ELF-1 (cell line): ENCODE data around the gene WDFY4.

Source experiments
- DNase-seq: peaks from one replicate; pipeline ENCODE4 v3.0.0-alpha.2; 2016; ENCODE audit warnings: low read depth, low spot score

WDFY4 gene

GRCh38 chr10:48792121-48792520, 107.4 kb downstream of the WDFY4 start:
- no peak for DNase-seq

DNA sequence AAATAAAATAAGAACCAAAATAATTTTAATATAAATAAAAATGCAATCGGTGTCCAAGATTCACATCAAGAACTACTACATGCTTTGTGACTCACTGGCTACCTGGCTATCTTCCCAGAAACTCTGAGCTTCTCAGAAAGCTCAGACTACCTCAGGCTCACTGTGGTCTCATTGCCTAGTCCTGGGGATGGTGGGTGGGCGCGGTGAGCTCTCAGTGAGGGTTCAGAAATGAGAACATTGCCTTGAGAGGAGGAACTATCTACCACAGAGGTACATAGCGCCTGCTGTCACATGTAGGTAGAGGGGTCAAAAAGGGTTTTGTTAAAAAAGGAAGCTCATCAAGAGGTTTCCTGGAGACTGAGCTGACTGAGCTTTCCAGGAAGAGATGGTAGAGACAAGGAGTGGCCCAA, 108.0 kb downstream of the WDFY4 start:
- DNase-seq, result no peak

DNA sequence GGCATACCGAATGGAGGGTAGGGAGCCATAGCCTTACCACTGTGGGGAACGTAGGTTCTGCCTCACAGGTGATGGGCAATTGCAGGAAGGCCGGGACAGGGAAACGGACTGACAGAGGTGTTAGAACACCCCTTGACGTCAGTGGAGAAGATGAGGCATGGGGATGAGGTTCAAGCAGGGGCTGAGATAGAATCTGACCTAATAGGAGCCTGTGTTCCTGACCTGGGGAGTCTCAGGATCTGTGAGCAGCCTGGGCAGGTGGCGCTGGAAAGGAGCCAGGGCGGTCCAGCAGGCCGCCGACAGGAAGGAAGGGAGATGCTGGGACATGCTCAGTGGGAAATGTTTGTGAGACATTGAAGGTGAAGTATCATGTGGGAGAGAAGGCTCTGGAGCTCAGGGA, 109.4 kb downstream of the WDFY4 start:
- DNase-seq, result no peak

- no peak for DNase-seq
These were observed 112.1 kb downstream of the WDFY4 start for GRCh38 chr10:48796713-48797245.

DNA sequence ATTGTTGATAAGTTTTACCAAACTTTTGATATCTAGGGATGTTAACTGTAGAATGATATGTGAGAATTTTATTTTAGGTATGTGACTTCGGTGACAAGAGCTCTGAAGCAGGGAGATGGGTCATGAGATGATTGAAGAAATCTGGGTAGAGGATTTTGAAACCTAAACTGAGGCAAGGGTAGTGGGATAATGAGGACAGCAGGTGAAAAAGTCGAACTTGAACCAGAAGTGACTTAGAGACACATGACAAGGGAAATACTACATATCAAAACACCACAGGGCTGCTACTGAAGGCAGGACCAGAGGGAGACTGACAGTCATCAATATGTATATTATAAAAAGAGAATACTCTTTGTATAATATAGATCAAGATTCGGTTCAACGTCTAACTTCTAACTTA, 113.2 kb downstream of the WDFY4 start:
- DNase-seq, result no peak

- no peak for DNase-seq
These were observed 114.0 kb downstream of the WDFY4 start for GRCh38 chr10:48798481-48799254.

GRCh38 chr10:48799341-48800006, 114.8 kb downstream of the WDFY4 start:
- no peak for DNase-seq

GRCh38 chr10:48800007-48800675, 115.5 kb downstream of the WDFY4 start:
- no peak for DNase-seq

DNA sequence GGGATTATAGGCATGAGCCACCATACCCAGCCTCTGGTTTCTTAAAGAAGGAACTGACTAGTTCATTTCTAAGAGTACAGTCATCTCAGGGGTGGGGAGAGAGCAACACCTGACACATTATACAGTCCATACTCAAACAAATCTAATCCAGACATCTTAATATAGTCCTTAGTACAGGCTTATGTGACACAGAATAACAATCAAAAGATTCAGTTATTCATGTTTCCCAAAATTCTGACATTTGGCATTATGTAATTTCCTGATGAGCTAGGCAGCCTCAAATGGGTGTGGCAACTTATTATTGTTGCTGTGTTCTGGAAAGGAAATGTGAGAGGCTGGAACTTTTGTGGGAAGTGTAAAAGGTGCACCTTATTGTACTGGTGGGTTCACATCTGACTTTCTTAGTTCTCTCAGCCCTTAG, 116.3 kb downstream of the WDFY4 start:
- no peak for DNase-seq

DNA sequence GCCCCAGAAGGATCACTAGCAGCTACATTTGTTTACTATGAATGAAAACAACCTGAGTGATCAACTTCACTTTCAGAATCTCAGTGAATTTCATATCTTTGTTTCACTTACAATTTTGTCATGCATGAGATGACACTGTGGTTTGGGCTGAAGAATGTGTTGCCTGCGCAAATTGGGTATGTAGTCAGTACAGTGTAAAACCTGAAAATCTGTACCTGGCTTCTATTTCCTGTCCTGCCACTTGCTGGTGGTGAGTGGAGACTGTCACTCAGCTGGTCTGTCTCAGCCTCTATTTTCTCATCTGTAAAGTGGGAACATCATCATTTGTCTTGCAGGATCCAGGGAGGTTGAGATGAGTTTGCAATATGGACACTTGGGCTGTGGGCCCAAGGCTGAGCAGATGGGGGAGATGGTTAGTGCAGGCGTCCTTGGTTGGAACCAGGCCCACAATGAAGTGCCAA, 118.0 kb downstream of the WDFY4 start:
- DNase-seq, result no peak

- DNase-seq, result peak; percentile 20
These were observed 119.3 kb downstream of the WDFY4 start for GRCh38 chr10:48803801-48804584.

DNA sequence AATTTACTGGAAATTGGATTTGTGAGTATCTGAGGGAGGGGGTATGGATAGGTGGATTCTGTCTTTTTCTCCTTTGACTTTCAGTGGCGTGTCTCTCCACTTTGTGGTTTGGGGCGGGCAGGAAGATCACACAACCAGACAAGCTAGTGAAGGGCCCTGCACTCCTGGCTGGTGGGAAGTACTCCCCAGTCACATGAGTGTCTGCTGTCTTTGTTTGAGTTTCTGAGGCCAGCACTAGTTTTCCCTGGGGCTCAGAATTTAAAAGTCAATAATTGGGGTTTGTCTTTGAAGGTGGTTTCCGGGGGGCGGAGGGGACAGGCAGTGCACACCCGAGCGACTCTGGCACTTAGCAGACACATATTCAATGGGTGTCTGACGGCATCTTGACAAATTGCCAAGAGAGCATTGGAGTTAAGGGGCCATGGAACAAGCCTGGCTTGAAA, 120.1 kb downstream of the WDFY4 start:
- DNase-seq, result peak; percentile 23

DNA sequence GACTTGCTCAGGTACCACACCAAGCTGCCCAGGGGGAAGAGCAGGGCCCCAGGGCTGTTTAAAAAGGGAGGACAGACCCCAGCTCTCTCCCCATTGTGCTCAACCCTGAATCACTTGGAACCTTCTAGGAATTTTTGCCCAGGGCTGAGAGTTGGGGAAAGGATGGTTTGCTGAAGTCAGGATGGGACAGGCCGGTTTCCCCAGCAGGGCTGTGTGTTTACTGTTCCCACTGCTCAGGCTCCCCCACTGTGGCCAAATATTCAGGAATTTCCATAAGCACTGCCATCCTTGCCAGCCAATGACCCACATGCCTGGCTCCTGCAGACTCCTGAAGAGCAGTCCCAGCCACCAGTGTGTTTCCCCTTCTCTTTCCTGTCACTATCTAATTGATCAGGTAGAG, 120.7 kb downstream of the WDFY4 start:
- peak; percentile 58 for DNase-seq

DNA sequence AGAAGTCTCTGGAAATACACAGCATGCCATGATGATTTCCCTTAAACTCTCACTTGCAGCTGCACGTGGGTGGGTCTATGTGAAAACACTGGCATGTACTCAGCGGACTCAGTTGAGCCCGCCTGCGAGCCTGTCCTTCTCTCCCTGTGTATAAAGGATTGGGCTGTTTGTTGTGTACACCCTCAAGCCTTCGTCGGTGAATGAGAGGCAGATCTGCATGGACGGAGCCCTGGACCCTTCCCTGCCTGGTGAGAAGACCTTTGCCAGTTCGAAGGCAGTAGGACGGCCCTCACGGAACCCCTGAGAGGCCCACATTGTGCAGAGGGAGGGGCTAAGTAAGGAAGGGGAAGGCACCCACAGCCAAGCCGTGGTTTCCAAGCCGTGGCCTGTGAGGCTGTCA, 121.2 kb downstream of the WDFY4 start:
- DNase-seq, result no peak

DNA sequence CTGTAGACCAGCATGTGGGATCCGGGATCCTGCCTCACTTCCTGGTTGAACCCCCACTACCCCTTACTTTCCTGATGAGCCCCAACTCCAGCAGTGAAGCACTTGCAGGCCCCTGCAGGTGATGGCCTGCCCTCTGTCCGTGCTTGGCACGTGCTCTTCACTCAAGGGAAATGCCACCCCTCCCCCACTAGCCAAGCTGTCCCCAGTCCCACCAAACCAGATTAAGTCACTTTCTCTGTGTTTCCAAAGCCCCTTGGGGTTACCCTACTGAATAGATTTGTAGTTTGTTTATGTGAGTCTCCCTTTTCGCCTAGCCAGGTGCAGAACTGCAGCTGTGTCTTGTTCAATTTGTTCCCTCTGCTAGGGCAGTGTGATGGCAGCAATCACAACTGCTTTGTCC, 121.7 kb downstream of the WDFY4 start:
- no peak for DNase-seq

- DNase-seq, result no peak
These were observed 123.3 kb downstream of the WDFY4 start for GRCh38 chr10:48807791-48808470.

DNA sequence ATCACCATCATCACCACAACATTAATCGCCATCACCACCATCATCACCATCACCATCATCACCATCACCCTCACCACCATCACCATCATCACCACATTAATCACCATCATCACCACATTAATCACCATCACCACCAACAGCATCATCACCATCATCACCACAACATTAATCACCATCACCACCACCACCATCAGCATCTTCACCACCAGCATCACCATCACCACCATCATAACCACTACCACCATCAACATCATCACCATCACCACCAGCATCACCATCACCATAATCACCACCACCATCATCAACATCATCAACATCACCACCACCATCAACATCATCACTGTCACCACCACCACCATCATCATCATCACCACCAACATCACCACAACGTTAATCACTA, 124.6 kb downstream of the WDFY4 start:
- no peak for DNase-seq

DNA sequence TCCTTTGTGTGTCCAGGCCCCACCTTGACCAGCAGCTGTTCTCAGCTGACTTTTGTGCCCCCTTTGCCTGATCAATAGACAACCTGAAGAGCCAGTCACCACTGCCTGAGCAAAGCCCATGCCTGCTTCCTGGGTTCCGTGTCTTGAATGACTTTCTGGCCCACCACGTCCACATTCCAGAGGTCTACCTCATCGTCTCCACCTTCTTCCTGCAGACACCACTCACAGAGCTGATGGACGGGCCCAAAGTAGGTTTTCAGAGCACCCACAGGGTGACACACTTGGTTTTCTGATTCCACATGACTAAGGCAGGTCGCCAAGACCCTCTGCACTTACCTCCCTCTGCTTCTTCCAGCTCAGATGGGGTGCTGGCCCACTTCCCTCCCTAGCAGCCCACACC, 126.8 kb downstream of the WDFY4 start:
- no peak for DNase-seq

DNA sequence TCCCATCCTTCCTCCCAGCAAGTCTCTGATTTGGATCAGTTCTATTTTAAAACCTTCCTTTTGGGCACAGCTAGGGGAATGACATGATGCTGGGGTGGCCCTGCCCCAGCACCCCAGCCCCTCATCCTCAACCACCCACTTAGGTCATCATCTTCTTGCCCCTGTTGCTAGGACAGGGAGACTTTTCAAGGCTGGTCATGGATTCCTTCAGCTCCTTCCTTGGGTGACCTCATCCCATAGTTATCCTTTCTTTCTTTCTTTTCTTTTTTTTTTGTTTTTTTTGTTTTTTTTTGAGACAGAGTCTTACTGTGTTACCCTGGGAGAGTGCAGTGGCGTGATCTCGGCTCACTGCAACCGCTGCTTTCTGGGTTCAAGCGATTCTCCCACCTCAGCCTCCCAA, 127.2 kb downstream of the WDFY4 start:
- DNase-seq, result no peak

GRCh38 chr10:48813291-48813690, 128.6 kb downstream of the WDFY4 start:
- DNase-seq, result no peak

DNA sequence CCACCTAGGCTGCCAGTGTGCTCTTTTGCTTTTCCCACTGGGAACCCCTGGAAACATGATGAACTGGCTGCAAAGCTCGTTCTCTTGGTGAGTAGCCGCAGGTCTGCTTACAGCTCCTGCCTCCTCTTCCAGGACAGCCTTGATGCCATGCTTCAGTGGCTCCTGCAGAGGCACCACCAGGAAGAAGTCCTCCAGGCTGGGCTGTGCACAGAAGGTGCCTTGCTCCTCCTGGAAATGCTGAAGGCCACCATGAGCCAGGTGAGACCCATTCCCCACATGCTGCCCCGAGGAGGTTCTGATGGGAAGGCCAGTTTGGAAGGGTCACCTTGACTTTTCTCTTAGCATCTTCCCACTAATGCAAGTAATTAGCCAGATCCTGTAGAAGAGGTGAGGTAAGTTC, 129.2 kb downstream of the WDFY4 start:
- no peak for DNase-seq
